NCI-H2029 treated with DMSO at 0.1 percent for 48 hours (cell line): ENCODE results near the gene SASH1.

Experiments
- DNase-seq: peaks from one replicate; lab custom pipeline; 2025; lab: John Stamatoyannopoulos, UW

SASH1 gene

DNA sequence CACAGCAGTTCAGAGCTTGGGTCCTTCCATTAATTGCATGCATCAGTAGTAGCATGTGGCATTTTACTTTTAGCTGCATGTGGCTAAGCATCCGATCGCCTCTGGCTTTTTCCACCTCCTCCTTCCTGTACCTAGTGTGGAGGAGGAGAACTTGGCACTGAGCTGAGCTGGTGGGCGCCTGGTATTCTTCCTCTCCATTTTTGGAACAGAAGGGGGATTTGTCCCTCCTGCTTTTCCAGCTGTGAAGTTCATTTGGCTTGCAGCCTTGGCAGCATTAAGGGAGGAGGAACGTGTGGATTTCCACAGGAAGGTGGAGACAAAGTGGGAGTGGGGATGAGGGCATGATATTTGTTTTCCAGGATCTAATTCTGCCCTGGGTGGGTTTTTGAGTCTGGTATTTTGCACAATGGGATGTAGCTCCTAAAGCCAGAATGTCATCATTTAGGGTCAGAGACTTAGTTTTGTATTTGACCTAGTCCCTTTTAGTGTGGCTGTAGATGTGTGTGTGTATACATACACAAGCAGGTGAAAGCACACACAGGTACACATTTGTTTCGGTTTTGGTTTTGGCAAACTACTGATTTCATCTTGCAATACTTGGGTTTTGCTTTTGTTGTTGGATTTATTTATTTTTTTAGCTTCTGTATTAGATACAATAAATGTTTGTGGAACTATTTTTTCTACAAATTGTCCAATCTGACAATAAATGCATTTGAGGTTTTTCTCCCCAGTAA, 90.0 kb downstream of the SASH1 start:
- no peak for DNase-seq

- no peak for DNase-seq
These were observed 92.7 kb downstream of the SASH1 start for GRCh38 chr6:148435386-148435785.

GRCh38 chr6:148436466-148436865, 93.8 kb downstream of the SASH1 start:
- no peak for DNase-seq

- DNase-seq = no peak
These were observed 96.0 kb downstream of the SASH1 start for GRCh38 chr6:148438632-148439031.

- no peak for DNase-seq
These were observed 97.4 kb downstream of the SASH1 start for GRCh38 chr6:148440016-148440415.

DNA sequence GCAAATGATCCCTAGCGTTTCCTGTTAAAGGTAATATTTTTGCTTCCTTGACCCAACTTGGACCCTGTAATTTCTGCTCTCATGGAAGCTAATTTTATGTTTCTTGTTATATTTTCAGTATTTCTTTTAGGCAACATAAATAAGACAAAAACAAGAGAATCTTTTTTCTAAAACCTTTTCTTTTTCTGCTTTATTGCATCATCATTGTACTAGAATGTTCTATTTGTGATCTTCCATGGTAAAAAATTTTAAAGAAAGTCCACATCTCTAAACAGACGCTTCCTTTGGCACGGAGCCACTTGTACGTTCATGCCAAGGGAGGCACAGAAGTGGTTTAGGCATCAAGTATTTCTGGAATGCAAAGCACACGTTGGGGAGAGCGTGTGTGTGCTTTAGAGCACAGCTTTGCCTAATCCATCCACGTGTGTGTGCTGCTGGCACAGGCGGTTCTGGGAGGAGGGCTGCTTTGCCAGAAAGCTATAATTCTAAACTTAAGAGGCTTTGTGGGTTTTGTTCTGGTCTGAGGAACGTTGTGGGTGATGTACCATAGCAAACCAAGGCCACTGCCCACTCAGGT, 98.3 kb downstream of the SASH1 start:
- DNase-seq = no peak

GRCh38 chr6:148441454-148441911, 98.8 kb downstream of the SASH1 start:
- no peak for DNase-seq

DNA sequence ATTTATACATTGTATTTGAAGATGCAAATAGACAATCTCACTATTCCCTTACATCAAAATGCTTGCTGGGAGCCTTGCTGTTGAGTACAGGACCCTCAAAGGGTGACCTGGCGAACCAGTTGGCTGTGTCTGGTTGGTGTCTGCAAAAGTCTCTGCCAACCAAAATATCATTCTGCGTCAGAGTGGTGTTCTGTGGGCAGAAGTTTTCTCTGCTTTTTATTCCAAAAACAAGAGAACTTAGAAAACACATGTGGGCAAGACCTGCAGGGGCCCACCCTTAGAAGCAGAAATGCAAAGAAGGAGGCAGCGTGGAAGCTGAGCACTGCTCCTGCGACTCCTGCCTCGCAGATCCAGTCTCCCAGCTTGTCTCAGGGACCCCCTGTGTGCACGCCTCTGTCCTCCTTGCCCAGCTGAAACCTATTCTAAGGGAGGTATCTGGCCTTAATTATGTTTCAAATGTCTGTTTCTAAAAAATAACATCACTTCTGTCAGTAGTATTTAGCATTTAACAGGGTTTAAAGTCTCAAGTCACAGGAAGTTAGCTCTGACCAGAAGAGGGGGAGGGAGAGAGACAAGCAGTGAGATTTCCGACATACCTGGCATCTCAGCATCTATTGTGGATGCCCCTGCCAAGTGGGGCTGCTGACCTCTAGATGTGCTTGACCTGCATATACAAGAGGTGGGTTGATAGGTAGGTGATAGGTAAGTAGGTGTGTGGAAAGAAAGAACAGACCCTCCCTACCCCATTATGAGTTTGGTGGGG, 101.3 kb downstream of the SASH1 start:
- DNase-seq = no peak

GRCh38 chr6:148445116-148445515, 102.5 kb downstream of the SASH1 start:
- DNase-seq = no peak

GRCh38 chr6:148445620-148446019, 103.0 kb downstream of the SASH1 start:
- no peak for DNase-seq

DNA sequence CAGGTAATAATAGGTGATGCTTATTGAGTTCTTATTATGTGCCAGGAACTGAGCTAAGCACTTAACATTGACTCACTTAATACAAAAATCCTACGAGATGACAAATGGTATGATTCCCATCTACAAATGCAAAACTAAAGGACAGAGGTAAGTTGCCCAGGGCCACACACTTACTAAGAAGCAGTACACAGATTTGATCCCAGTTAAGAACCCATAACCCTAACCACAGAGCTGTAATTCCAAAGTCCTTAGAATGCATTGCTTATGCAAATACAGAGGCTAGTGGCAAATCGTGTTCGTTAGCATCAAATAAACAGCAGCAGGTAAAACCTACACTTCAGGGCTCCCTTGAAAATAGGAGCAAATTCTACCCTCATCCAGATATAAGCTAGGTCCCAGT, 104.0 kb downstream of the SASH1 start:
- no peak for DNase-seq

DNA sequence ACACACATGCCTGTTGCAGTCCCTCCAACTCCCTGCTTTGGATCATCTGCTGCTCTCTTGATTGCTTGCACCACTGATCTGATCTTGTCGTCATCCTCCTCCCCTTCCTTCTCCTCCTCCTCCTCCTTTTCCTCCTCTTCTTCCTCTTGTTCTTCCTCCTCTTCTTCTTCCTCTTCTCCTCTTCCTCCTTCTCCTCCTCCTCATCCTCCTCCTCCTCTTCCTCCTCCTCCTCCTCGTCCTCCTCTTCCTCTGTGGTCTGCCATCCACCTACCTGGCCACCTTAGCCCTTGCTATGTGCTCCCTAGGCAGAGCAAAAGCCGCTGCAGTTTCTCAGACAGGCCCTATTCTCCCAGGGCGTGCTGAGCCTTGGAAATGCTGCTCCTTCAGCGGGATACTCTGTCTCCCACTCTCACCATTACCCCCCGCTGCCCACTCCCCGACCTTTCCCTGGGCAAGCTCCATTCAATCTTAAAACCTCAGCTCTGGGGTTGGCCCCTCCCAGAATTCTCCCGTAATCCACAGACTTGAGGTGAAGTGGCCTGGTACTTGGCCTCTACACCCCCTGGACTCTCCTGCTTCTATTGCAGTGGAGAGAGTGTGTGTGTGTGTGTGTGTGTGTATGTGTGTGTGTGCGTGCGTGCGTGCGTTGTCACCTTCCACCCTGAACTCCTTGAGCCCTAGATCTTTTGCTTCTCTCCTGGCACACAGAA, 105.0 kb downstream of the SASH1 start:
- DNase-seq = no peak

GRCh38 chr6:148448369-148449012, 105.9 kb downstream of the SASH1 start:
- no peak for DNase-seq

DNA sequence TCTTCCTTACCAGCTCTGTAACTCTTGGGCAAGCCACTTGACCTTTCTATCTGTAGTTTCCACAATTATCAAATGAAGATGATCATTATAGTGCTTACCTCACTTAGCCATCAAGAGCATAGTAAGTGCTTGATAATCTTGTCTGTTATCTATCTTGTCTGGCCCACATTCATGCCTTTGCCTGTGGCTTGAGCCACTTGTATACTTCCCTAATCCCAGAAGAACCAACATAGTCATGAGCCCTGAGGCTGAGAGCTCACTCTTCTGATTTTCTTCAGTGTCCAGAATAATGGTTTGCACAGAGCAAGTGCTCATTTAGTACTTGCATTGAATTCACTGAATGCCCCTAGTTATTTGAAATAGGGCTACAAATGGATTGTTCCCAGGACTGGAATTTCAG, 108.2 kb downstream of the SASH1 start:
- DNase-seq = no peak

GRCh38 chr6:148451690-148452089, 109.1 kb downstream of the SASH1 start:
- DNase-seq = no peak

- no peak for DNase-seq
These were observed 110.2 kb downstream of the SASH1 start for GRCh38 chr6:148452876-148453275.

DNA sequence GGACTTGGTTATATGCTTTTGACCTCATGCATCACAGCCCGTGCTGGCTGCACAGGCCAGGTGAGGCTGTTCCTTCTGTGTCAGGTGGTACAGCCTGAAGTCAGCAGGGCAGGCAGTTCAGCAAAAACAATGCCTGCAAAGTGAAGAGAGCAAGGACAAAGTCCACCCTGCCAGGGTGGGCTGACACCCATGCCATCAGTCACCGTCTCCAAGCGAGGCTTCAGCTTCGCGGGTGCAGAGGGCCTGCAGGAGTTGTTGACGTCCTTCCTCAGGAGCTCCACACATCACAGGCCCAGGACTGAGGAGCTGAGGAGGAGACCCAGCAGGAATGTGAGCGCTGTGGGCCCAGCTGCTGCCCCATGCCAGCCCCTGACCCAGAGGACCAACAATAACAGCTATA, 111.3 kb downstream of the SASH1 start:
- DNase-seq = no peak

GRCh38 chr6:148455225-148455624, 112.6 kb downstream of the SASH1 start:
- no peak for DNase-seq

- no peak for DNase-seq
These were observed 113.3 kb downstream of the SASH1 start for GRCh38 chr6:148455674-148456558.

GRCh38 chr6:148457137-148457842, 114.7 kb downstream of the SASH1 start:
- DNase-seq = no peak
